A549 (cell line): ENCODE data around the gene NPBWR2.

Experiments used
- CHD2 ChIP-seq: fragments of 150-350 bp; IDR thresholded peaks from 2 replicates; pipeline ENCODE4 v1.6.1; 2014; ENCODE audit warnings: low read length; ENCODE audit not compliant: partially characterized antibody
- CHD4 ChIP-seq: fragments of 200-600 bp; sonication (generic); IDR thresholded peaks from 2 replicates; pipeline ENCODE4 v1.6.1; 2016; ENCODE audit warnings: antibody characterized with exemption, mild to moderate bottlenecking, borderline replicate concordance
- FOXS1 ChIP-seq: fragments of 250-450 bp; sonication (Bioruptor Pico); IDR thresholded peaks from 2 replicates; pipeline ENCODE4 v1.5.0; 2020; ENCODE audit warnings: mild to moderate bottlenecking, moderate library complexity
- POLR2A ChIP-seq: IDR thresholded peaks from 2 replicates; pipeline ENCODE4 v1.6.1; 2012; ENCODE audit warnings: mild to moderate bottlenecking, low read length
- RAD21 ChIP-seq, 2 experiments: fragments of >200 bp in 1 of 2; sonication (Bioruptor Twin) in 1 of 2; formaldehyde crosslinking in 1 of 2; IDR thresholded peaks in 1 of 2; conservative IDR thresholded peaks in 1 of 2; 2 replicates in 1 of 2; 3 replicates in 1 of 2; pipeline ENCODE4 v1.6.1; 2012 to 2018; ENCODE audit warnings: inconsistent platforms in 1 of 2
- RNF2 ChIP-seq: fragments of 200-600 bp; sonication (generic); IDR thresholded peaks from 2 replicates; pipeline ENCODE4 v1.6.1; 2016; ENCODE audit warnings: low read depth, mild to moderate bottlenecking, antibody characterized with exemption, moderate library complexity, borderline replicate concordance
- SMC3 ChIP-seq: fragments of >200 bp; sonication (Bioruptor Twin); formaldehyde crosslinking; IDR thresholded peaks from 3 replicates; pipeline ENCODE4 v1.6.1; 2018; ENCODE audit warnings: inconsistent platforms
- SREBF2 ChIP-seq: fragments of 450-650 bp; IDR thresholded peaks from 2 replicates; pipeline ENCODE4 v1.6.1; 2014; ENCODE audit warnings: mild to moderate bottlenecking, moderate library complexity
- TF ChIP-seq, protein P1 (sequence below): fragments of >200 bp; sonication (Bioruptor Twin); formaldehyde crosslinking; IDR thresholded peaks from 3 replicates; pipeline ENCODE4 v1.5.1; 2016
- TF ChIP-seq, protein P2 (sequence below): fragments of >200 bp; sonication (Bioruptor Twin); formaldehyde crosslinking; IDR thresholded peaks from 2 replicates; pipeline ENCODE4 v1.6.1; 2016

DNA sequence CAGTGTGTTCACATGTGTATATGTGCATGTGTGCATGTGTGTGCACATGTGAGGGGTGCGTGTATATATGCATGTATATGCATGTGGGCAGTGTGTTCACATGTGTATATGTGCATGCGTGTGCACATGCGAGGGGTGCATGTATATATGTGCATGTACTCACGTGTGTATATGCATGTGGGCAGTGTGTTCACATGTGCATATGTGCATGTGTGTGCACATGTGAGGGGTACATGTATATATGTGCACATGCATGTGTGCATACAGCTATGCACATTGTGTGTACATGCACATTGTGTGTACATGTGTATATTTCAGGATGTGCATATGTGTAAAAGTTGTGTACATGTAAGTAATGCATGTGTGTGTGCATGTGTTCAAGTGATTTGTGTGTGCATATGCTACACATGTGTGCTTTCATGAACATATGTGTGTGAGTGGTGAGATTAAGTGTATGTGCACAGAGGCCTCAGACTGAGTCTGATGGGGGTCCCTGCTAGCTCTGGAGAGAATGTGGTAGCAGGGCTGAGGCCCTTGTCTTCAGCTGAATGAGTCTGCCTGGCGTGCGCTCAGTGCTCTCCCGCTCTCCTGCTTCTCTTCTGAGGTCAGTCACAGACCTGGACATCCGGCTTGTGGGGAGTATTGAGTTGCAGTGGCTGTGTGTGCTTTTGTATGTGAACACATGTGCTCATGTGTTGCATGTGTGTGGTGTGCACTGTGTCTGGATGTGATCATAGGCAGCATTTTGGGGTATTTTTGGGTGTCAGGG, 37.0 kb upstream of the NPBWR2 start:
- TF ChIP-seq, protein P1, sequence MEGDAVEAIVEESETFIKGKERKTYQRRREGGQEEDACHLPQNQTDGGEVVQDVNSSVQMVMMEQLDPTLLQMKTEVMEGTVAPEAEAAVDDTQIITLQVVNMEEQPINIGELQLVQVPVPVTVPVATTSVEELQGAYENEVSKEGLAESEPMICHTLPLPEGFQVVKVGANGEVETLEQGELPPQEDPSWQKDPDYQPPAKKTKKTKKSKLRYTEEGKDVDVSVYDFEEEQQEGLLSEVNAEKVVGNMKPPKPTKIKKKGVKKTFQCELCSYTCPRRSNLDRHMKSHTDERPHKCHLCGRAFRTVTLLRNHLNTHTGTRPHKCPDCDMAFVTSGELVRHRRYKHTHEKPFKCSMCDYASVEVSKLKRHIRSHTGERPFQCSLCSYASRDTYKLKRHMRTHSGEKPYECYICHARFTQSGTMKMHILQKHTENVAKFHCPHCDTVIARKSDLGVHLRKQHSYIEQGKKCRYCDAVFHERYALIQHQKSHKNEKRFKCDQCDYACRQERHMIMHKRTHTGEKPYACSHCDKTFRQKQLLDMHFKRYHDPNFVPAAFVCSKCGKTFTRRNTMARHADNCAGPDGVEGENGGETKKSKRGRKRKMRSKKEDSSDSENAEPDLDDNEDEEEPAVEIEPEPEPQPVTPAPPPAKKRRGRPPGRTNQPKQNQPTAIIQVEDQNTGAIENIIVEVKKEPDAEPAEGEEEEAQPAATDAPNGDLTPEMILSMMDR: no peak
- no peak for TF ChIP-seq RAD21 (conservative IDR thresholded peaks at IDR 0.05 in 1 of 2, IDR thresholded peaks at IDR 0.05 in 1 of 2)
- no peak for TF ChIP-seq POLR2A
- TF ChIP-seq CHD4: no peak
- TF ChIP-seq FOXS1: no peak
- no peak for TF ChIP-seq SREBF2
- no peak for TF ChIP-seq SMC3
- TF ChIP-seq CHD2: no peak
- TF ChIP-seq, protein P2, sequence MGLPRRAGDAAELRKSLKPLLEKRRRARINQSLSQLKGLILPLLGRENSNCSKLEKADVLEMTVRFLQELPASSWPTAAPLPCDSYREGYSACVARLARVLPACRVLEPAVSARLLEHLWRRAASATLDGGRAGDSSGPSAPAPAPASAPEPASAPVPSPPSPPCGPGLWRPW: no peak
- no peak for TF ChIP-seq RNF2
